Umbilical cord (tissue), 2 donors: ENCODE results near the gene USP19. TPM values are rescaled to one million over a fixed set of nuclear protein-coding genes. Genes with fewer than 3 reads are reported as not detected.

Source experiments
- DNase-seq: peaks from one replicate; pipeline ENCODE4 v3.0.0-alpha.2; 2015; ENCODE audit warnings: low spot score
- total RNA-seq: library from RNA; depleted of rRNA; stranded (reverse); fragments of >200 nt; gene quantifications from one replicate; pipeline ENCODE4 v1.2.3, GENCODE V29; 2014; ENCODE audit warnings: low replicate concordance; ENCODE audit not compliant: insufficient read depth

USP19 gene
- total RNA-seq, 1 donor from 2014 or later = 48.9 TPM

- DNase-seq = no peak
Observed at GRCh38 chr3:49134471-49135265, 14.0 kb upstream of the USP19 start.

- peak; percentile 95 for DNase-seq
Observed at GRCh38 chr3:49133226-49133951, 12.8 kb upstream of the USP19 start.

GRCh38 chr3:49132437-49133225, 12.0 kb upstream of the USP19 start, which contains the start of gene LAMB2:
LAMB2 (minus strand) TSS chr3:49133050; CDS start chr3:49132867, 183 bp downstream.
- DNase-seq = peak; percentile 91

- no peak for DNase-seq
Observed at GRCh38 chr3:49132073-49132436, 11.4 kb upstream of the USP19 start.

- DNase-seq = no peak
Observed at GRCh38 chr3:49131576-49131975, 11.0 kb upstream of the USP19 start.

- DNase-seq = no peak
Observed at GRCh38 chr3:49131040-49131439, 10.4 kb upstream of the USP19 start.

- no peak for DNase-seq
Observed at GRCh38 chr3:49124991-49125670, 4.5 kb upstream of the USP19 start.

- DNase-seq = no peak
Observed at GRCh38 chr3:49124203-49124602, 3.6 kb upstream of the USP19 start.

GRCh38 chr3:49123687-49124086, 3.1 kb upstream of the USP19 start:
- DNase-seq = no peak

- DNase-seq = no peak
Observed at GRCh38 chr3:49122886-49123545, 2.4 kb upstream of the USP19 start.

GRCh38 chr3:49122451-49122850, 1.8 kb upstream of the USP19 start:
- no peak for DNase-seq

GRCh38 chr3:49122022-49122421, 1.4 kb upstream of the USP19 start:
- DNase-seq = no peak

- no peak for DNase-seq
Observed at GRCh38 chr3:49121132-49121736, 611 bp upstream of the USP19 start.

GRCh38 chr3:49120096-49120437, 556 bp downstream of the USP19 start:
- DNase-seq = no peak

- no peak for DNase-seq
Observed at GRCh38 chr3:49119439-49119838, 1.2 kb downstream of the USP19 start.

GRCh38 chr3:49119036-49119435, 1.6 kb downstream of the USP19 start:
- DNase-seq = no peak

- no peak for DNase-seq
Observed at GRCh38 chr3:49112262-49112661, 8.4 kb downstream of the USP19 start.

- no peak for DNase-seq
Observed at GRCh38 chr3:49111347-49111746, 9.3 kb downstream of the USP19 start.

- no peak for DNase-seq
Observed at GRCh38 chr3:49110780-49111179, 9.8 kb downstream of the USP19 start.

GRCh38 chr3:49108346-49108745, 12.3 kb downstream of the USP19 start:
- DNase-seq = no peak
